Umbilical cord (tissue), 2 donors: ENCODE measurements around the gene ANK2. TPM values are rescaled to one million over a fixed set of nuclear protein-coding genes. Genes with fewer than 3 reads are reported as not detected.
"Not testable (repeated sequence)": the region's sequence is repeated elsewhere in the genome, so short reads cannot be mapped to it uniquely, and the experiment has no call there.

Experiments
- DNase-seq: peaks from one replicate; pipeline ENCODE4 v3.0.0-alpha.2; 2015; ENCODE audit warnings: low spot score
- total RNA-seq: library from RNA; depleted of rRNA; stranded (reverse); fragments of >200 nt; gene quantifications from one replicate; pipeline ENCODE4 v1.2.3, GENCODE V29; 2014; ENCODE audit warnings: low replicate concordance; ENCODE audit not compliant: insufficient read depth

ANK2 gene
- total RNA-seq, 1 donor from 2014 or later, result 36.8 TPM

GRCh38 chr4:113189546-113189945 is 140.1 kb downstream of the ANK2 start:
- DNase-seq, result no peak

GRCh38 chr4:113209153-113209552 is 159.7 kb downstream of the ANK2 start:
- DNase-seq, result no peak

- no peak for DNase-seq
Measured at GRCh38 chr4:113209652-113210320, 160.3 kb downstream of the ANK2 start.

GRCh38 chr4:113212613-113213012 is 163.2 kb downstream of the ANK2 start:
- DNase-seq, result no peak

- DNase-seq, result no peak
Measured at GRCh38 chr4:113221990-113222389, 172.5 kb downstream of the ANK2 start.

- DNase-seq, result no peak
Measured at GRCh38 chr4:113222471-113222870, 173.0 kb downstream of the ANK2 start.

DNA sequence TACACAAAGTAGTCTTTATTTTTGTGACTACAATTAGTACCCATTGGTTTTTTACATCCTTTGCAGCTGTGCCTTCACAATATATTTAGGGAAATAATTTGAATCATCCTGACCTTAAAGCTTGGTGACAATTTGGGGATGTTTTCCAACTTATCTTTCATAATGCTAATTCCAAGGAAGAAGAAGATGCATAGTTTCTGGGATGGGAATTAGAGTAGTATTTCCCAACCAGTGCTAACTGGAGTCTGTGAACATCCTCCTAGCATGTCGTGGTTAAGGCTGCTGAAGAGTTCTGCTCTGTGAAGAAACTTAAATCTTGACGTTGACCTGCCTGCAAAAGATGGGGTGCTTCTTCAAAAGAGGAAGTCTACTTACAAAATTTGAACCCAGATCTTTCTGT is 173.5 kb downstream of the ANK2 start:
- DNase-seq, result no peak

DNA sequence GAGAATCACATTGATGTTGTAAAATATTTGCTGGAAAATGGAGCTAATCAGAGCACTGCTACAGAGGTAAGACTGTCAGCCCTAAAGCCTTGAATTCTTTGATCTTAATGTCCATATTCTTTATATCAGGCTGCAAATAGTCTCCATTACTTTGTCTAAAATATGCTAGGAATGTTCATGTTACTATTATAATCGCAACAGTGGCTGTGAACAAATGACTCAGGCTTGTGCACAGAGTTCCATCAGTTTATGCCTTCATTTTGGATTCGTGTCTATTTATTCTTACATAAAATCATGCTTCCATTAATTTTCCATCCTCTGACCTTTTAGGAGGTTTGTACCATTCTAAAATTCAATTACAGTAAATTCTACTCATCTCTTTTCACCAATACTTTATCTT is 182.7 kb downstream of the ANK2 start:
- DNase-seq, result no peak

- DNase-seq, result no peak
Measured at GRCh38 chr4:113236916-113237315, 187.5 kb downstream of the ANK2 start.

DNA sequence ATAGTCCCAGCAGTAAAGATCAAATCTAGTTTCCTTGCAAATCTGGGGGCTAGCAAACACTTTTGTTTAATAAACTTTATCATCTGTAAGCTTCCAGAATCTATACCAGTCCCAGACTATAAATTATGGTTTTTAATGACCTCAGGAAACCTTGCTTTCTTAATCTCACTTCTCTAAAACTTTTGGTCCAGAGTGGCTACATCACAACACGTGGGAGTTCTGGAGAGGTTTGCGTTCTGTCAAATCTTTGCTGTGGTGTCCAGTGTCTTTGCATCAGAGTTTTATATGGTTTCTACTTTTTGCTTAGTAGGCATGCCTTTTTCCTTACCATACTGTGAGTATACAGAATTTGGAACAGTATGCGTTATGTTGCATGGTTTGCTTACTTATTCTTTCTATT is 193.9 kb downstream of the ANK2 start:
- peak; percentile 3 for DNase-seq

DNA sequence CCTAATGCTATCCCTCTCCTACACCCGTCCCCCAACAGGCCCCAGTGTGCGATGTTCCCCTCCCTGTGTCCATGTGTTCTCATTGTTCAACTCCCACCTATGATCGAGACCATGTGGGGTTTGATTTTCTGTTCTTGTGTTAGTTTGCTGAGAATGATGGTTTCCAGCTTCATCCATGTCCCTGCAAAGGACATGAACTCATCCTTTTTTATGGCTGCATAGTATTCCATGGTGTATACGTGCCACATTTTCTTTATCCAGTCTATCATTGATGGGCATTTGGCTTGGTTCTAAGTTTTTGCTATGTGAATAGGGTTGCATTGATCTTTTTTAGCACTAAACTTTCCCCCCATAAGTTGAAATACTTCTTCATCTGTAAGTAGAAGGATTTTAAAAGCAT is 195.3 kb downstream of the ANK2 start:
- DNase-seq, result not testable (repeated sequence)

- no peak for DNase-seq
Measured at GRCh38 chr4:113248320-113248719, 198.9 kb downstream of the ANK2 start.

GRCh38 chr4:113255628-113256027 is 206.2 kb downstream of the ANK2 start:
- no peak for DNase-seq

DNA sequence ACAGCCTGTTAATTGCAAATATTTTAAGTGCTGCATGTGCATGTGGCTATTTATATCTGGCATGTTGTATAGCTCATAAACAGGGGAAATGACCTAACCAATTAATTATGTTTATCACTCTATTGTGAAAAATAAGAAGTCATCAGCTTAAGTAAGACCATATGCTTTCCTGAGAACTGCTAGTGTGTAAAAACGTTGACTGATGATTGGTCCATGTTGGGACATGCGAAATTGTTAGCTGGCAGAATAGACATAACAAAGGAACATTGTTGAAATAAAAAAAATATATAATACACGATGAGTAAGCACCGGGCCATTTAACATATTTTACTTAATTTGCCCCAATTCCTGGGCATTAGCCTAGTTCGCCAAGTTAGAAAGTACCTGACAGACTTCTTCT is 207.5 kb downstream of the ANK2 start:
- no peak for DNase-seq

- DNase-seq, result no peak
Measured at GRCh38 chr4:113260688-113261087, 211.2 kb downstream of the ANK2 start.

GRCh38 chr4:113263274-113263673 is 213.8 kb downstream of the ANK2 start:
- DNase-seq, result no peak

GRCh38 chr4:113270520-113271319 is 221.3 kb downstream of the ANK2 start:
- DNase-seq, result no peak

GRCh38 chr4:113272523-113272922 is 223.1 kb downstream of the ANK2 start:
- DNase-seq, result no peak

GRCh38 chr4:113273721-113274220 is 224.3 kb downstream of the ANK2 start:
- DNase-seq, result no peak

- DNase-seq, result no peak
Measured at GRCh38 chr4:113276464-113277170, 227.2 kb downstream of the ANK2 start.

DNA sequence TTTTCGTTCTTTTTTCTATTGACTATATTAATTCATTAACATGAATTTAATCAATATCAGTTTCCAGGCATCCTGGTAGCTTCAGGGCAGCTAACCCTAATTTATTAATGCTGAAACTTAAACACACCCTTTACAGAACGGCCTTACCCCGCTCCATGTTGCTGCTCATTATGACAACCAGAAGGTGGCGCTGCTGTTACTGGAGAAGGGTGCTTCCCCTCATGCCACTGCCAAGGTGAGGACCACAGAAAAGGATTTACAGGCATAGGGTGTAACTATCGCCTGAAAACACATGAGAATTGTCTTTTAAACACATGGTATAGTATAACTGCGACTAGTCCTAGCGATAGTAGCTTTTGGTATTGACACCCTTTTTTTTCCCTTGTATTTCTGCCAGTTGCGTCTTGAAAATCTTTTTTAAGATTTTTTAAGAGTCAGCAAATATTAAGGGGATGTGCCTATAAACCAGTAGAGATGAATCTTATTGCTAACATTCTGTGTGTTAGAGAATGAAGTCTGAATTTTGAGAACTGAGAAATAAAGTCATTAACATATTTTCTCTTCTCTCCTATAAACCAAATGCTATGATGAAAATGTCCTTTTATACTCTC is 229.0 kb downstream of the ANK2 start:
- peak; percentile 59 for DNase-seq

GRCh38 chr4:113285501-113285900 is 236.0 kb downstream of the ANK2 start:
- DNase-seq, result no peak
